Neural progenitor cell (in vitro differentiated cells): ENCODE measurements around the gene GABRG3.

Experiments
- EZH2 ChIP-seq: fragments of 200-600 bp; sonication (generic); IDR thresholded peaks from 2 replicates; pipeline ENCODE4 v1.6.1; 2017; ENCODE audit warnings: antibody characterized with exemption, mild to moderate bottlenecking, moderate library complexity
- TF ChIP-seq, protein P1 (sequence below): fragments of 200-600 bp; sonication (generic); IDR thresholded peaks from 2 replicates; pipeline ENCODE4 v1.5.1; 2017; ENCODE audit warnings: antibody characterized with exemption, mild to moderate bottlenecking

DNA sequence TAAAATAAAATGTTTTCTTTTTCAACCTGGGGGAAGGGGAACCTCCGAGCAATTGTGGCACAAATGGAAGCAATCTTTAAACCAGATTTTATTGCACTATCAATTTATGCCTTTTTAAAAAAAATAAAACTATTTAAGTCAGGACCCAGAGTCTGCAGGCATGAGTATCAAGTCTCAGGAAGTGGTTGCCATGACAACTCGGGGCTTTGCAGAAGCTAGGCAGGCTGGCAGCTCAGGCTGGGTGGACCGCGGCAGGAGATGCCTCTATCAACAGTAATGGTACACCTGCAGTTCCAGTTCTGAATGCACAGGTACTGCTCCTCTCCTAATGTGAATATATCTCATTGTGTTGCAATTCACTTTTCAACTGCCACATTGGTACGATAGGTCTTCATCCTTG lies 447.7 kb downstream of the GABRG3 start:
- no peak for TF ChIP-seq EZH2
- TF ChIP-seq, protein P1, sequence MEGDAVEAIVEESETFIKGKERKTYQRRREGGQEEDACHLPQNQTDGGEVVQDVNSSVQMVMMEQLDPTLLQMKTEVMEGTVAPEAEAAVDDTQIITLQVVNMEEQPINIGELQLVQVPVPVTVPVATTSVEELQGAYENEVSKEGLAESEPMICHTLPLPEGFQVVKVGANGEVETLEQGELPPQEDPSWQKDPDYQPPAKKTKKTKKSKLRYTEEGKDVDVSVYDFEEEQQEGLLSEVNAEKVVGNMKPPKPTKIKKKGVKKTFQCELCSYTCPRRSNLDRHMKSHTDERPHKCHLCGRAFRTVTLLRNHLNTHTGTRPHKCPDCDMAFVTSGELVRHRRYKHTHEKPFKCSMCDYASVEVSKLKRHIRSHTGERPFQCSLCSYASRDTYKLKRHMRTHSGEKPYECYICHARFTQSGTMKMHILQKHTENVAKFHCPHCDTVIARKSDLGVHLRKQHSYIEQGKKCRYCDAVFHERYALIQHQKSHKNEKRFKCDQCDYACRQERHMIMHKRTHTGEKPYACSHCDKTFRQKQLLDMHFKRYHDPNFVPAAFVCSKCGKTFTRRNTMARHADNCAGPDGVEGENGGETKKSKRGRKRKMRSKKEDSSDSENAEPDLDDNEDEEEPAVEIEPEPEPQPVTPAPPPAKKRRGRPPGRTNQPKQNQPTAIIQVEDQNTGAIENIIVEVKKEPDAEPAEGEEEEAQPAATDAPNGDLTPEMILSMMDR, result no peak
